ENCODE measurements around the gene LZTR1. TPM values are rescaled to one million over a fixed set of nuclear protein-coding genes. Genes with fewer than 3 reads are reported as not detected.
"Not testable (repeated sequence)": the region's sequence is repeated elsewhere in the genome, so short reads cannot be mapped to it uniquely, and the experiment has no call there.

LZTR1 gene
- total RNA-seq, 4 donors from 2014 or later: 18.2 to 73.7 (median 56.1) TPM

- TF ChIP-seq, protein P1, sequence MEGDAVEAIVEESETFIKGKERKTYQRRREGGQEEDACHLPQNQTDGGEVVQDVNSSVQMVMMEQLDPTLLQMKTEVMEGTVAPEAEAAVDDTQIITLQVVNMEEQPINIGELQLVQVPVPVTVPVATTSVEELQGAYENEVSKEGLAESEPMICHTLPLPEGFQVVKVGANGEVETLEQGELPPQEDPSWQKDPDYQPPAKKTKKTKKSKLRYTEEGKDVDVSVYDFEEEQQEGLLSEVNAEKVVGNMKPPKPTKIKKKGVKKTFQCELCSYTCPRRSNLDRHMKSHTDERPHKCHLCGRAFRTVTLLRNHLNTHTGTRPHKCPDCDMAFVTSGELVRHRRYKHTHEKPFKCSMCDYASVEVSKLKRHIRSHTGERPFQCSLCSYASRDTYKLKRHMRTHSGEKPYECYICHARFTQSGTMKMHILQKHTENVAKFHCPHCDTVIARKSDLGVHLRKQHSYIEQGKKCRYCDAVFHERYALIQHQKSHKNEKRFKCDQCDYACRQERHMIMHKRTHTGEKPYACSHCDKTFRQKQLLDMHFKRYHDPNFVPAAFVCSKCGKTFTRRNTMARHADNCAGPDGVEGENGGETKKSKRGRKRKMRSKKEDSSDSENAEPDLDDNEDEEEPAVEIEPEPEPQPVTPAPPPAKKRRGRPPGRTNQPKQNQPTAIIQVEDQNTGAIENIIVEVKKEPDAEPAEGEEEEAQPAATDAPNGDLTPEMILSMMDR (IDR thresholded peaks at IDR 0.05): no peak
- TF ChIP-seq POLR2A (IDR thresholded peaks at IDR 0.05): no peak
- peaks cover 0 to 5% of the 10 kb centered on the region in 2 donors for H3K4me1 ChIP-seq
- H3K27me3 ChIP-seq: no peaks in the 10 kb centered on the region
- intact Hi-C loops (cut with DNase I; ENCODE audit: low total_unique reads): no loop called here
- H3K4me3 ChIP-seq: no peak overlapping the region
- DNase-seq: no peak
- no peaks in the 10 kb centered on the region for H3K36me3 ChIP-seq
- no peaks in the 10 kb centered on the region for H3K9me3 ChIP-seq
- no peak overlapping the region for H3K27ac ChIP-seq
Measured at GRCh38 chr22:20937794-20938671, 44.1 kb upstream of the LZTR1 start.

GRCh38 chr22:20939457-20940185 lies 42.5 kb upstream of the LZTR1 start:
- H3K36me3 ChIP-seq; H3K27me3 ChIP-seq; H3K9me3 ChIP-seq; DNase-seq; H3K4me1 ChIP-seq; H3K27ac ChIP-seq; intact Hi-C loops (cut with DNase I; ENCODE audit: low total_unique reads); H3K4me3 ChIP-seq: not testable (repeated sequence)

- Histone ChIP-seq H3K4me3 (no peak overlapping the region), H3K27ac (no peak overlapping the region), H3K27me3 (no peaks in the 10 kb centered on the region), H3K9me3 (no peaks in the 10 kb centered on the region), H3K4me1 (peaks cover 0 to 5% of the 10 kb centered on the region in 2 donors), H3K36me3 (no peaks in the 10 kb centered on the region)
- TF ChIP-seq, protein P1 (IDR thresholded peaks at IDR 0.05): no peak
- TF ChIP-seq POLR2A (IDR thresholded peaks at IDR 0.05): no peak
- intact Hi-C loops (cut with DNase I; ENCODE audit: low total_unique reads): no loop called here
- DNase-seq: no peak
Measured at GRCh38 chr22:20940186-20940651, 41.9 kb upstream of the LZTR1 start.

DNA sequence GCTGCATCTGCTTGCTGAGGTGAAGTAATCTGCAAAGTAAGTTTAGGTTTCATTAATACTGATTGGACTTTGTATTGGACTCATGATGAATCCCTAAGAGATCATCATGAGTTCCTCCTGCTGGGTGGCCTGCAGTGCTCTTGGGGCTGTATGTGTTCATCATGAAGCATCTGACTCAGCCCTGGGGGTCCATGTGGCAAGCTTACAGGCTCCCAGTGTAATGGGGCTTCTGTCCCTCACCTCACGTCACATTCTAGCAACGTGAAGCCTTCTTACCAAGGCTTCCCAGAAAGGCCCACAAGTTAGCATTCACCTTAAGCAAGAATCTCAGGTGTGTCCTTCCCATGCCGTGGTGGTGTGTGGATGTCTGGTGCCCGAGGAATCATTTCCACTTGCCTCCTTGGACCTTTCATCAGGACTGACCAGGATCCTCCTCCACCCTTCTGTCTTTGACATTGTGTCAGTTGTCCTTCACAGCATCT lies 41.2 kb upstream of the LZTR1 start:
- no peaks in the 10 kb centered on the region for H3K36me3 ChIP-seq
- H3K4me3 ChIP-seq: no peak overlapping the region
- no peaks in the 10 kb centered on the region for H3K27me3 ChIP-seq
- intact Hi-C loops (cut with DNase I; ENCODE audit: low total_unique reads): no loop called here
- no peak overlapping the region for H3K27ac ChIP-seq
- no peak for DNase-seq
- H3K9me3 ChIP-seq: no peaks in the 10 kb centered on the region
- H3K4me1 ChIP-seq: peaks cover 0 to 5% of the 10 kb centered on the region in 2 donors
- no peak for TF ChIP-seq POLR2A (IDR thresholded peaks at IDR 0.05)
- TF ChIP-seq, protein P1 (IDR thresholded peaks at IDR 0.05): no peak

GRCh38 chr22:20942203-20942902 lies 39.7 kb upstream of the LZTR1 start:
- not testable (repeated sequence) for H3K4me1 ChIP-seq

More at GRCh38 chr22:20942203-20942902, 39.7 kb upstream of the LZTR1 start:
- H3K9me3 ChIP-seq; H3K4me3 ChIP-seq; DNase-seq; H3K27ac ChIP-seq; H3K27me3 ChIP-seq; H3K36me3 ChIP-seq; intact Hi-C loops (cut with DNase I; ENCODE audit: low total_unique reads): not testable (repeated sequence)

Data from uterus (tissue), 4 donors.